Lower leg skin (tissue), 4 donors: ENCODE measurements around the gene SRP14. TPM values are rescaled to one million over a fixed set of nuclear protein-coding genes. Genes with fewer than 3 reads are reported as not detected.

ENCODE experiments used
- DNase-seq, 2 donors: peaks; one replicate each; pipeline ENCODE4 v3.0.0-alpha.2; 2019; ENCODE audit warnings: low spot score in 2 of 2
- H3K4me3 ChIP-seq: fragments of 200-600 bp; sonication (generic); 2 replicates; pipeline ENCODE4 v1.5.1; 2017; ENCODE audit warnings: mild to moderate bottlenecking, low read depth; ENCODE audit not compliant: poor library complexity, severe bottlenecking
- CTCF ChIP-seq, 3 donors: fragments of 450-650 bp; IDR thresholded peaks; one replicate each; pipeline ENCODE4 v1.5.1; 2016; ENCODE audit warnings: antibody characterized with exemption in 3 of 3, mild to moderate bottlenecking in 3 of 3, moderate library complexity in 2 of 3
- POLR2A ChIP-seq, 2 donors: fragments of 450-650 bp; IDR thresholded peaks; one replicate each; pipeline ENCODE4 v1.6.1; 2016 to 2017; ENCODE audit warnings: antibody characterized with exemption in 2 of 2, mild to moderate bottlenecking in 1 of 2, moderate library complexity in 1 of 2
- WGBS, 2 donors: methylation state at CpG; one replicate each; pipeline ENCODE4 v1.1.5; 2018; 5-methylcytosine and 5-hydroxymethylcytosine counted together
- intact Hi-C: fragments of 100-400 bp; cut with DNase I; formaldehyde crosslinking; loops from one replicate; pipeline ENCODE4 v1.15.0; 2023; ENCODE audit warnings: low total_unique reads
- total RNA-seq, 4 donors: library from RNA; depleted of rRNA; stranded (reverse); fragments of >200 nt; gene quantifications; one replicate each; pipeline ENCODE4 v1.1.0, GENCODE V29; 2016

SRP14 gene
- total RNA-seq, 4 donors from 2014 or later, result 177 to 220 (median 201) TPM

DNA sequence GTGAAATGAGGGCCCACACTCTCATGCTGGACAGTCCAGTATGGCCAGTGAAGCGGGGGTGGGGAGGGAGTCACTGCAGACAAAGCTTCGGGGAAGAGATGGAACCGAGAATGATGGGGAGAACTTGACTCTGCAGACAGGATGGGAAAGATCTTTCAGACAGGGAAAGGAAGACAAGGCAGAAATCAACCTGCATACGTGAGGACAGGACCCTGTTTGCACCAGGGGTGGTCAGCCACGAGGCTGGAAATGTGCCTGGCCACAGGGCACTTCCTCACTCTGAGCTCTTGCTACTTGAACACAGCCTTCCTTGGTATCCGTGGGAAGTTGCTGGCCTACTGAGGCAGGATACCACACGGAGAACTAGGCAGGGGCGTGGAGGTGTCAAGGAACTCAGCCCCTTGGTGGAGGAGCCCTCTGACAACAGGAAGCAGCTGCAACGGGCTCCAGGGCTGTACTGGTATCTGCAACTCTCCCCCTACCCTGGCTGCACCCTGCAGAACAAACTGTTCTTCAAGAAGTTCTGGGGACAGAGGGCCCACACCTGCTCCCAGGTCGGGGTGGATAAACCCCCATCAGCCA is 9.3 kb upstream of the SRP14 start:
- TF ChIP-seq POLR2A (IDR thresholded peaks at IDR 0.05) (no peak), CTCF (IDR thresholded peaks at IDR 0.05) (no peak)
- no peak overlapping the region for H3K4me3 ChIP-seq
- WGBS, 2 donors, result 68 to 75% methylated on average over 7 to 10 of the region's 10 CpGs
- DNase-seq, result no peak
- intact Hi-C loops, result loop anchor here (10.0 kb wide), 1 partner anchor 56 kb away; the partner anchor contains the start of gene BMF

- DNase-seq, result no peak
- intact Hi-C loops, result loop anchor here (10.0 kb wide), 1 partner anchor 57 kb away; the partner anchor contains the start of gene BMF
- no peak for TF ChIP-seq POLR2A (IDR thresholded peaks at IDR 0.05)
- no peak for TF ChIP-seq CTCF (IDR thresholded peaks at IDR 0.05)
- WGBS, 2 donors, result 43 to 46% methylated on average over 15 of the region's 15 CpGs
- no peak overlapping the region for H3K4me3 ChIP-seq
Measured at GRCh38 chr15:40047415-40048210, 8.6 kb upstream of the SRP14 start.

DNA sequence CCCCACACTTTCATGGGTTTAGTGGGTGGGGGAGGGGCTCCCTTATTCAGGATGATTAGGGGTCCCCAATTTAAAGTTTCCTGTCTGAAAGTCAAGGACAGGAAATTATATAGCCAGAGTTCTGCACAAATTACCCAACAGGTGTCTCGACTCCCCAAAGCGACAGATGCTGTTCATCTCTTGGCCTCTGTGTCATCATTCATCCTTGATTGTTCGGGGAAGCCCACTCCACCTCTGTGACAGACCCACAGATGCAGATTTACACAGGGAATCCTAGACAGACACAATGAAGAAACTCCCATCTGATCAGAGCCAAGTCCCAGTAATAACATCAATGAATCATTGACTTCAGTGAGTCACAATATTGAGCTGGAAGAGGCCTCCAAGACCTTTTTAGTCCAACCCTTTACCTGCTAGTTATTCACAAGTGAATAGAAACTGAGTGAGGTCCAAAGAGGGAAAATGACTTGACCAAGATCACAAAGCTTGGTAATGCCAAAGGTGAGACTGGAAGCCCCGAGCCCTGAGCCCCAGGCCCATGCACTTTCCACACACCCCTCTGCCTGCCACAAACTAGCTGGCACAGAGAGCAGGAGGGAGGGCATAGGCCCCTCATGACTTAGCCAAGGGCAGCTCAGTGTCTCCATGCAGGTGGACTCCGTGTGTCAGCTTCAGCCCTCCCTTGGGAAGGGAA is 7.9 kb upstream of the SRP14 start:
- DNase-seq, result no peak
- TF ChIP-seq CTCF (IDR thresholded peaks at IDR 0.05), result no peak
- WGBS, 2 donors, result 66 to 71% methylated on average over 5 of the region's 5 CpGs
- no peak overlapping the region for H3K4me3 ChIP-seq
- intact Hi-C loops, result loop anchor here (10.0 kb wide), 1 partner anchor 58 kb away; the partner anchor contains the start of gene BMF

GRCh38 chr15:40045572-40046217 is 6.7 kb upstream of the SRP14 start:
- no peak overlapping the region for H3K4me3 ChIP-seq
- WGBS, 2 donors, result 69 to 76% methylated on average over 6 of the region's 6 CpGs
- intact Hi-C loops, result loop anchor here (10.0 kb wide), 1 partner anchor 59 kb away; the partner anchor contains the start of gene BMF
- no peak for DNase-seq
- TF ChIP-seq POLR2A (IDR thresholded peaks at IDR 0.05), result no peak
- no peak for TF ChIP-seq CTCF (IDR thresholded peaks at IDR 0.05)

GRCh38 chr15:40044717-40045571 is 6.0 kb upstream of the SRP14 start:
- intact Hi-C loops, result loop anchor here (10.0 kb wide), 1 partner anchor 60 kb away; the partner anchor contains the start of gene BMF
- peak; percentile 88 to 97 for DNase-seq
- TF ChIP-seq CTCF (IDR thresholded peaks at IDR 0.05) (peak in 1 of 3 donors; percentile 89), POLR2A (IDR thresholded peaks at IDR 0.05) (no peak)
- no peak overlapping the region for H3K4me3 ChIP-seq
- WGBS, 2 donors, result 4 to 6% methylated on average over 22 of the region's 22 CpGs
